Endothelial cell of umbilical vein (primary cell): ENCODE results near the gene TES. TPM values are rescaled to one million over a fixed set of nuclear protein-coding genes. Genes with fewer than 3 reads are reported as not detected.
"Not testable (repeated sequence)": the region's sequence is repeated elsewhere in the genome, so short reads cannot be mapped to it uniquely, and the experiment has no call there.

Experiments used
- BruUV-seq: library from RNA; stranded (reverse); fragments of 400-500 nt; replicated peaks from 2 replicates; lab custom pipeline; 2021; lab: Mats Ljungman, UMichigan
- CTCF ChIA-PET: fragments of 300-600, 350-600 bp; sonication (Branson Sonifier 250); formaldehyde crosslinking; loops from one replicate; lab custom pipeline; 2021; ENCODE audit warnings: antibody characterized with exemption, inconsistent platforms; lab: Charles Lee
- POLR2A ChIA-PET: fragments of 300-600, 350-600 bp; sonication (Branson Sonifier 250); formaldehyde crosslinking; loops from one replicate; lab custom pipeline; 2021; ENCODE audit warnings: antibody characterized with exemption, inconsistent platforms; lab: Charles Lee
- DNase-seq: peaks from one replicate; pipeline ENCODE4 v3.0.0-alpha.2; 2011; ENCODE audit warnings: low read depth, low spot score
- FAIRE-seq: peaks from 2 replicates; lab custom pipeline; 2011; peaks lifted over from hg19 to GRCh38; lab: Jason Lieb, UNC
- H2AFZ ChIP-seq: 2 replicates; pipeline ENCODE4 v1.6.0; 2012; ENCODE audit warnings: low read depth, low read length, control low read depth, inconsistent platforms
- H3K27ac ChIP-seq: 2 replicates; pipeline ENCODE4 v1.5.1; 2011; ENCODE audit warnings: low read depth, mild to moderate bottlenecking, control low read depth, low read length, moderate library complexity; ENCODE audit not compliant: insufficient read depth
- H3K27me3 ChIP-seq, 2 experiments: 2 replicates each; pipeline versions ENCODE4 v1.6.0 to v1.6.1; 2011; ENCODE audit warnings: low read length in 2 of 2, mixed read lengths in 1 of 2; ENCODE audit not compliant: control insufficient read depth in 2 of 2, insufficient read depth in 2 of 2
- H3K36me3 ChIP-seq, 2 experiments: 2 replicates in 1 of 2; 3 replicates in 1 of 2; pipeline ENCODE4 v1.5.1; 2011; ENCODE audit warnings: low read length in 2 of 2, mild to moderate bottlenecking in 1 of 2, moderate library complexity in 1 of 2; ENCODE audit not compliant: control insufficient read depth in 2 of 2, insufficient read depth in 2 of 2; ENCODE audit errors: extremely low read depth in 1 of 2
- H3K4me1 ChIP-seq: 3 replicates; pipeline ENCODE4 v1.5.1; 2011; ENCODE audit warnings: mild to moderate bottlenecking, low read length; ENCODE audit not compliant: control insufficient read depth, insufficient read depth; ENCODE audit errors: extremely low read depth
- H3K4me2 ChIP-seq: 2 replicates; pipeline ENCODE4 v1.6.1; 2011; ENCODE audit warnings: low read length, control low read depth, mixed read lengths; ENCODE audit not compliant: insufficient read depth
- H3K4me3 ChIP-seq, 3 experiments: fragments of 200-600 bp in 1 of 3; sonication (generic), shearing (Covaris generic) in 1 of 3; replicated peaks in 1 of 3; 2 replicates each; pipeline ENCODE4 v1.5.1; 2011 to 2016; ENCODE audit warnings: control low read depth in 3 of 3, low read length in 3 of 3, mild to moderate bottlenecking in 2 of 3, inconsistent platforms in 1 of 3, low read depth in 1 of 3, moderate library complexity in 1 of 3; ENCODE audit not compliant: insufficient read depth in 1 of 3
- H3K79me2 ChIP-seq: 2 replicates; pipeline ENCODE4 v1.6.0; 2012; ENCODE audit warnings: low read length, inconsistent platforms; ENCODE audit not compliant: control insufficient read depth, insufficient read depth
- H3K9ac ChIP-seq: replicated peaks from 2 replicates; pipeline ENCODE3; 2011; ENCODE audit warnings: low read length, control low read depth; ENCODE audit not compliant: insufficient read depth; ENCODE audit errors: extremely low read depth
- H3K9me1 ChIP-seq: replicated peaks from 3 replicates; pipeline ENCODE4 v1.6.0; 2011; ENCODE audit warnings: mild to moderate bottlenecking, low read length; ENCODE audit not compliant: control insufficient read depth, insufficient read depth; ENCODE audit errors: extremely low read depth
- H3K9me3 ChIP-seq: replicated peaks from 2 replicates; pipeline ENCODE4 v1.5.1; 2012; ENCODE audit warnings: low read length, inconsistent platforms; ENCODE audit not compliant: control insufficient read depth, insufficient read depth
- H4K20me1 ChIP-seq: replicated peaks from 2 replicates; pipeline ENCODE3; 2011; ENCODE audit warnings: mild to moderate bottlenecking, low read length; ENCODE audit not compliant: control insufficient read depth, insufficient read depth; ENCODE audit errors: extremely low read depth
- EZH2 ChIP-seq: IDR thresholded peaks from 2 replicates; pipeline ENCODE4 v1.6.1; 2012; ENCODE audit warnings: borderline replicate concordance, low read depth, mild to moderate bottlenecking, moderate library complexity, low read length, inconsistent platforms; ENCODE audit not compliant: severe bottlenecking
- FOS ChIP-seq: IDR thresholded peaks from 2 replicates; pipeline ENCODE4 v1.6.1; 2011; ENCODE audit warnings: mild to moderate bottlenecking, low read length, moderate library complexity, borderline replicate concordance; ENCODE audit not compliant: insufficient read depth
- GATA2 ChIP-seq: IDR thresholded peaks from 2 replicates; pipeline ENCODE4 v1.7.0; 2011; ENCODE audit warnings: low read depth, mild to moderate bottlenecking, moderate library complexity, mixed read lengths, low read length; ENCODE audit not compliant: insufficient read length, insufficient read depth
- JUN ChIP-seq: IDR thresholded peaks from 2 replicates; pipeline ENCODE4 v1.6.1; 2011; ENCODE audit warnings: borderline replicate concordance, low read depth; ENCODE audit not compliant: insufficient read length, insufficient read depth
- MYC ChIP-seq: IDR thresholded peaks from one replicate; pipeline ENCODE4 v1.6.1; 2011; ENCODE audit warnings: mild to moderate bottlenecking, low read depth, low read length
- POLR2A ChIP-seq: IDR thresholded peaks from 2 replicates; pipeline ENCODE4 v1.6.1; 2012; ENCODE audit warnings: low read depth, mild to moderate bottlenecking, control low read depth, low read length
- POLR2AphosphoS5 ChIP-seq: IDR thresholded peaks from 2 replicates; pipeline ENCODE4 v1.6.1; 2012; ENCODE audit warnings: low read depth, mild to moderate bottlenecking, control low read depth, low read length, moderate library complexity; ENCODE audit not compliant: insufficient read depth
- dilution Hi-C: fragments of 300-500 bp; cut with MboI; formaldehyde crosslinking; loops from one replicate; pipeline ENCODE4 v1.15.0; 2019; ENCODE audit warnings: low sequenced_read_pairs; ENCODE audit not compliant: extremely low pct_ligation_motif_present
- intact Hi-C: fragments of 100-400 bp; cut with micrococcal nuclease; formaldehyde crosslinking; loops from one replicate; pipeline ENCODE4 v1.10.0; 2022
- polyA plus RNA-seq, 4 experiments: library from polyadenylated mRNA; depleted of rRNA in 3 of 4; stranded (reverse) in 3 of 4; unstranded in 1 of 4; fragments of >200 nt; gene quantifications; 2 replicates each; pipeline versions ENCODE4 v1.2.1 to v1.2.3, GENCODE V29; 2011 to 2012; ENCODE audit warnings: missing spikeins in 1 of 4
- total RNA-seq: library from RNA; stranded (reverse); gene quantifications from 2 replicates; pipeline ENCODE4 v1.2.3, GENCODE V29; 2021
- TF ChIP-seq, protein P1 (sequence below): IDR thresholded peaks from 2 replicates; pipeline ENCODE4 v1.6.1; 2011; ENCODE audit not compliant: insufficient read depth, insufficient read length
- TF ChIP-seq, protein P2 (sequence below), 2 donors: IDR thresholded peaks; 1 replicate in 1 of 2; 2 replicates in 1 of 2; pipeline ENCODE4 v1.5.1; 2011; ENCODE audit warnings: low read length in 2 of 2, mild to moderate bottlenecking in 2 of 2, moderate library complexity in 2 of 2, control low read depth in 1 of 2, inconsistent platforms in 1 of 2, low read depth in 1 of 2; ENCODE audit not compliant: insufficient read depth in 1 of 2; ENCODE audit errors: extremely low read depth in 1 of 2

The TES gene
- total and polyA plus RNA-seq, 2 donors (not counting 3 experiments of a cell fraction or from before 2014, with no cell fraction given), result 35.3 to 50.5 TPM

DNA sequence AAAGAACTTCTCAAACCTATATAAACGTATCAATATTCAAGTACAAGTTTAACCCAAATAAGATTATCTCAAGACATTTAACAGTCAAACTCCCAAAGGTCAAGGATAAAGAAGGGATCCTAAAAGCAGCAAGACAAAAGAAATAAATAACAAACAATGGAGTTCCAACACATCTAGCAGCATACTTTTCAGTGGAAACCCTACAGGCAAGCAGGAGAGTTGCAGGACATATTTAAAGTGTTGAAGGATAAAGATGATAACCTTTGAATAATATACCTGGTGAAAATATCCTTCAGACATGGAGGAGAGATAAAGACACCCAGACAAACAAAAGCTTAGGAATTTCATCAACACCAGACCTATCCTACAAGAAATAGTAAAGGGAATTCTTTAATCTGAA lies 82.8 kb downstream of the TES start:
- no peak overlapping the region for H3K4me3 ChIP-seq
- dilution Hi-C loops, result no loop called here
- TF ChIP-seq POLR2AphosphoS5 (no peak), POLR2A (no peak), FOS (no peak), JUN (no peak)
- no peaks in the 10 kb centered on the region for H3K27me3 ChIP-seq
- peaks cover 82% of the 10 kb centered on the region for H3K79me2 ChIP-seq
- H3K27ac ChIP-seq, result no peak overlapping the region
- H3K9ac ChIP-seq, result no peak overlapping the region
- CTCF ChIA-PET, result interaction anchor here (1.0 to 1.6 kb wide), 4 partner anchors 9 to 15 kb away, joined by 3 to 4 read pairs (median 4); no protein-coding TSS in a partner anchor
- no peak overlapping the region for H3K4me2 ChIP-seq
- no peaks in the 10 kb centered on the region for H4K20me1 ChIP-seq
- FAIRE-seq (no peak), DNase-seq (no peak)
- H2AFZ ChIP-seq, result no peak overlapping the region
- H3K9me3 ChIP-seq, result no peaks in the 10 kb centered on the region
- peaks cover 2% of the 10 kb centered on the region in 2 experiments for H3K36me3 ChIP-seq
- H3K9me1 ChIP-seq, result no peaks in the 10 kb centered on the region
- H3K4me1 ChIP-seq, result peaks cover 9% of the 10 kb centered on the region
- BruUV-seq, result no TSS peak
- intact Hi-C loops, result no loop called here
- POLR2A ChIA-PET, result no interaction called here

- no peak overlapping the region for H2AFZ ChIP-seq
- H3K79me2 ChIP-seq, result peaks cover 87% of the 10 kb centered on the region
- no peak for DNase-seq
- TF ChIP-seq JUN (no peak), FOS (no peak), EZH2 (no peak), MYC (no peak), POLR2AphosphoS5 (no peak), GATA2 (no peak), POLR2A (no peak)
- TF ChIP-seq, protein P1, sequence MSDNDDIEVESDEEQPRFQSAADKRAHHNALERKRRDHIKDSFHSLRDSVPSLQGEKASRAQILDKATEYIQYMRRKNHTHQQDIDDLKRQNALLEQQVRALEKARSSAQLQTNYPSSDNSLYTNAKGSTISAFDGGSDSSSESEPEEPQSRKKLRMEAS, result no peak
- TF ChIP-seq, protein P2, sequence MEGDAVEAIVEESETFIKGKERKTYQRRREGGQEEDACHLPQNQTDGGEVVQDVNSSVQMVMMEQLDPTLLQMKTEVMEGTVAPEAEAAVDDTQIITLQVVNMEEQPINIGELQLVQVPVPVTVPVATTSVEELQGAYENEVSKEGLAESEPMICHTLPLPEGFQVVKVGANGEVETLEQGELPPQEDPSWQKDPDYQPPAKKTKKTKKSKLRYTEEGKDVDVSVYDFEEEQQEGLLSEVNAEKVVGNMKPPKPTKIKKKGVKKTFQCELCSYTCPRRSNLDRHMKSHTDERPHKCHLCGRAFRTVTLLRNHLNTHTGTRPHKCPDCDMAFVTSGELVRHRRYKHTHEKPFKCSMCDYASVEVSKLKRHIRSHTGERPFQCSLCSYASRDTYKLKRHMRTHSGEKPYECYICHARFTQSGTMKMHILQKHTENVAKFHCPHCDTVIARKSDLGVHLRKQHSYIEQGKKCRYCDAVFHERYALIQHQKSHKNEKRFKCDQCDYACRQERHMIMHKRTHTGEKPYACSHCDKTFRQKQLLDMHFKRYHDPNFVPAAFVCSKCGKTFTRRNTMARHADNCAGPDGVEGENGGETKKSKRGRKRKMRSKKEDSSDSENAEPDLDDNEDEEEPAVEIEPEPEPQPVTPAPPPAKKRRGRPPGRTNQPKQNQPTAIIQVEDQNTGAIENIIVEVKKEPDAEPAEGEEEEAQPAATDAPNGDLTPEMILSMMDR (IDR thresholded peaks at IDR 0.05; ENCODE audit: extremely low read depth in 1 of 2, insufficient read depth in 1 of 2, low read depth in 1 of 2, low read length in 2 of 2), result no peak
- BruUV-seq, result no TSS peak
- no peak overlapping the region for H3K27ac ChIP-seq
- dilution Hi-C loops (no loop called here), intact Hi-C loops (no loop called here)
- H3K36me3 ChIP-seq, result peaks cover 2% of the 10 kb centered on the region in 2 experiments
- H3K9me1 ChIP-seq, result no peaks in the 10 kb centered on the region
- no peaks in the 10 kb centered on the region for H4K20me1 ChIP-seq
- FAIRE-seq, result no peak
- H3K9me3 ChIP-seq, result no peaks in the 10 kb centered on the region
- no peaks in the 10 kb centered on the region for H3K27me3 ChIP-seq
- H3K4me3 ChIP-seq, result no peak overlapping the region
- H3K4me1 ChIP-seq, result peaks cover 6% of the 10 kb centered on the region
- ChIA-PET CTCF (interaction anchor here (1.0 to 1.5 kb wide), 3 partner anchors 10 to 15 kb away, joined by 3 to 4 read pairs (median 3); no protein-coding TSS in a partner anchor), POLR2A (no interaction called here)
- H3K4me2 ChIP-seq, result no peak overlapping the region
- no peak overlapping the region for H3K9ac ChIP-seq
Measured at GRCh38 chr7:116293633-116294032, 83.3 kb downstream of the TES start.

GRCh38 chr7:116295903-116296302 lies 85.6 kb downstream of the TES start:
- CTCF ChIA-PET, DNase-seq, H2AFZ ChIP-seq, H4K20me1 ChIP-seq, FAIRE-seq, POLR2A ChIA-PET, H3K36me3 ChIP-seq, H3K27me3 ChIP-seq, H3K9me1 ChIP-seq, H3K4me3 ChIP-seq, H3K9me3 ChIP-seq, H3K4me2 ChIP-seq, H3K4me1 ChIP-seq, intact Hi-C loops, BruUV-seq, dilution Hi-C loops, H3K27ac ChIP-seq, H3K9ac ChIP-seq: not testable (repeated sequence)
- peaks cover 99% of the 10 kb centered on the region for H3K79me2 ChIP-seq
